Measurements from ENCODE around the gene PPP2R5C.
A peak's percentile ranks its signal among the peaks of the same experiment; 100 is the strongest.
"Not testable (repeated sequence)": the region's sequence is repeated elsewhere in the genome, so short reads cannot be mapped to it uniquely, and the experiment has no call there.

PPP2R5C gene

GRCh38 chr14:101721951-101722661 lies 39.4 kb upstream of the PPP2R5C start:
- DNase-seq (peak; percentile 53 to 74), ATAC-seq (peak; percentile 93)
- H3K9me3 Mint-ChIP-seq, result no peaks in the 10 kb centered on the region
- peaks cover 48% of the 10 kb centered on the region for H3K4me1 Mint-ChIP-seq
- peak overlapping the region; percentile 88 to 92 for H3K27ac Mint-ChIP-seq
- peak overlapping the region; percentile 77 to 78 for H3K4me3 Mint-ChIP-seq
- H3K27me3 Mint-ChIP-seq, result no peaks in the 10 kb centered on the region

- Mint-ChIP-seq H3K27me3 (no peaks in the 10 kb centered on the region), H3K4me1 (peaks cover 57% of the 10 kb centered on the region), H3K9me3 (no peaks in the 10 kb centered on the region), H3K27ac (no peak overlapping the region), H3K4me3 (peak overlapping the region in 1 of 2 donors; percentile 15)
- no peak for DNase-seq
- no peak for ATAC-seq
Observed at GRCh38 chr14:101723061-101723595, 38.4 kb upstream of the PPP2R5C start.

GRCh38 chr14:101725652-101726051 lies 35.9 kb upstream of the PPP2R5C start:
- not testable (repeated sequence) for H3K4me3 Mint-ChIP-seq, H3K27me3 Mint-ChIP-seq, DNase-seq

GRCh38 chr14:101726295-101726953 lies 35.1 kb upstream of the PPP2R5C start:
- H3K4me3 Mint-ChIP-seq, result no peak overlapping the region
- H3K4me1 Mint-ChIP-seq, result peaks cover 69% of the 10 kb centered on the region
- DNase-seq (no peak), ATAC-seq (no peak)
- H3K27me3 Mint-ChIP-seq, result no peaks in the 10 kb centered on the region
- H3K9me3 Mint-ChIP-seq, result peaks cover 10 to 13% of the 10 kb centered on the region in 2 donors
- no peak overlapping the region for H3K27ac Mint-ChIP-seq

More at GRCh38 chr14:101725652-101726051, 35.9 kb upstream of the PPP2R5C start:
- Mint-ChIP-seq H3K4me1 (peaks cover 66% of the 10 kb centered on the region), H3K9me3 (peaks cover 10 to 13% of the 10 kb centered on the region in 2 donors)
- not testable (repeated sequence) for H3K27ac Mint-ChIP-seq, ATAC-seq

GRCh38 chr14:101726954-101727302 lies 34.6 kb upstream of the PPP2R5C start:
- Mint-ChIP-seq H3K27me3 (no peaks in the 10 kb centered on the region), H3K9me3 (peaks cover 10 to 13% of the 10 kb centered on the region in 2 donors), H3K4me3 (no peak overlapping the region), H3K27ac (no peak overlapping the region), H3K4me1 (peaks cover 69% of the 10 kb centered on the region)
- no peak for ATAC-seq
- DNase-seq, result no peak

- no peak for DNase-seq
- Mint-ChIP-seq H3K9me3 (peaks cover 10 to 13% of the 10 kb centered on the region in 2 donors), H3K27ac (peak overlapping the region in 1 of 2 donors; percentile 85), H3K4me3 (no peak overlapping the region), H3K27me3 (no peaks in the 10 kb centered on the region), H3K4me1 (peaks cover 69% of the 10 kb centered on the region)
- no peak for ATAC-seq
Observed at GRCh38 chr14:101727611-101728366, 33.7 kb upstream of the PPP2R5C start.

- no peak overlapping the region for H3K4me3 Mint-ChIP-seq
- ATAC-seq, result no peak
- no peaks in the 10 kb centered on the region for H3K27me3 Mint-ChIP-seq
- H3K4me1 Mint-ChIP-seq, result peaks cover 70% of the 10 kb centered on the region
- DNase-seq, result no peak
- H3K9me3 Mint-ChIP-seq, result peaks cover 10 to 13% of the 10 kb centered on the region in 2 donors
- H3K27ac Mint-ChIP-seq, result peak overlapping the region in 1 of 2 donors; percentile 85
Observed at GRCh38 chr14:101728367-101728742, 33.2 kb upstream of the PPP2R5C start.

GRCh38 chr14:101729382-101729781 lies 32.1 kb upstream of the PPP2R5C start:
- no peak overlapping the region for H3K4me3 Mint-ChIP-seq
- no peak for DNase-seq

GRCh38 chr14:101730157-101730556 lies 31.4 kb upstream of the PPP2R5C start:
- H3K4me3 Mint-ChIP-seq, result peak overlapping the region; percentile 87 to 90
- peaks cover 10 to 13% of the 10 kb centered on the region in 2 donors for H3K9me3 Mint-ChIP-seq
- not testable (repeated sequence) for ATAC-seq, H3K27me3 Mint-ChIP-seq, DNase-seq
- H3K27ac Mint-ChIP-seq, result peak overlapping the region; percentile 62 to 91
- peaks cover 80% of the 10 kb centered on the region for H3K4me1 Mint-ChIP-seq

More at GRCh38 chr14:101729382-101729781, 32.1 kb upstream of the PPP2R5C start:
- Mint-ChIP-seq H3K27me3 (no peaks in the 10 kb centered on the region), H3K9me3 (peaks cover 10 to 13% of the 10 kb centered on the region in 2 donors), H3K4me1 (peaks cover 78% of the 10 kb centered on the region), H3K27ac (no peak overlapping the region)
- no peak for ATAC-seq

- Mint-ChIP-seq H3K9me3 (peaks cover 10 to 13% of the 10 kb centered on the region in 2 donors), H3K27ac (peak overlapping the region; percentile 91 to 95), H3K4me3 (peak overlapping the region; percentile 87 to 90), H3K27me3 (no peaks in the 10 kb centered on the region), H3K4me1 (peaks cover 78% of the 10 kb centered on the region)
- ATAC-seq, result no peak
- no peak for DNase-seq
Observed at GRCh38 chr14:101730626-101731186, 30.8 kb upstream of the PPP2R5C start.

GRCh38 chr14:101731187-101732080 lies 30.1 kb upstream of the PPP2R5C start:
- ATAC-seq (peak; percentile 96), DNase-seq (peak; percentile 69 to 88)
- Mint-ChIP-seq H3K27ac (peak overlapping the region; percentile 91 to 95), H3K9me3 (peaks cover 10 to 13% of the 10 kb centered on the region in 2 donors), H3K4me3 (peak overlapping the region; percentile 87 to 90), H3K4me1 (peaks cover 70% of the 10 kb centered on the region), H3K27me3 (no peaks in the 10 kb centered on the region)

- H3K27ac Mint-ChIP-seq, result peak overlapping the region; percentile 91 to 95
- peaks cover 64% of the 10 kb centered on the region for H3K4me1 Mint-ChIP-seq
- ATAC-seq (no peak), DNase-seq (no peak)
- H3K4me3 Mint-ChIP-seq, result peak overlapping the region; percentile 87 to 90
- peaks cover 10 to 13% of the 10 kb centered on the region in 2 donors for H3K9me3 Mint-ChIP-seq
- no peaks in the 10 kb centered on the region for H3K27me3 Mint-ChIP-seq
Observed at GRCh38 chr14:101732118-101732517, 29.4 kb upstream of the PPP2R5C start.

GRCh38 chr14:101733211-101733610 lies 28.3 kb upstream of the PPP2R5C start:
- no peaks in the 10 kb centered on the region for H3K27me3 Mint-ChIP-seq
- no peak overlapping the region for H3K4me3 Mint-ChIP-seq
- peaks cover 10 to 13% of the 10 kb centered on the region in 2 donors for H3K9me3 Mint-ChIP-seq
- no peak for ATAC-seq
- peaks cover 63% of the 10 kb centered on the region for H3K4me1 Mint-ChIP-seq
- DNase-seq, result no peak
- no peak overlapping the region for H3K27ac Mint-ChIP-seq

- H3K4me3 Mint-ChIP-seq, result no peak overlapping the region
- no peaks in the 10 kb centered on the region for H3K27me3 Mint-ChIP-seq
- DNase-seq (no peak), ATAC-seq (no peak)
- H3K27ac Mint-ChIP-seq, result no peak overlapping the region
- H3K4me1 Mint-ChIP-seq, result peaks cover 61% of the 10 kb centered on the region
- peaks cover 10 to 12% of the 10 kb centered on the region in 2 donors for H3K9me3 Mint-ChIP-seq
Observed at GRCh38 chr14:101734246-101734847, 27.2 kb upstream of the PPP2R5C start.

All from stimulated activated naive CD8-positive, alpha-beta T cell treated with anti-CD3 and anti-CD28 coated beads, Interleukin-15, amount 100 ng/mL, for 72 hours (primary cell).